Occipital lobe (tissue), 2 donors: Measurements from ENCODE around the gene FBN3. TPM values are rescaled to one million over a fixed set of nuclear protein-coding genes. Genes with fewer than 3 reads are reported as not detected.

Experiments used
- DNase-seq: peaks from one replicate; lab custom pipeline; 2025; lab: John Stamatoyannopoulos, UW
- total RNA-seq: library from RNA; depleted of rRNA; stranded (reverse); fragments of >200 nt; gene quantifications from one replicate; pipeline ENCODE4 v1.2.3, GENCODE V29; 2014

FBN3 gene
- total RNA-seq, 1 donor from 2014 or later: 23.2 TPM

DNA sequence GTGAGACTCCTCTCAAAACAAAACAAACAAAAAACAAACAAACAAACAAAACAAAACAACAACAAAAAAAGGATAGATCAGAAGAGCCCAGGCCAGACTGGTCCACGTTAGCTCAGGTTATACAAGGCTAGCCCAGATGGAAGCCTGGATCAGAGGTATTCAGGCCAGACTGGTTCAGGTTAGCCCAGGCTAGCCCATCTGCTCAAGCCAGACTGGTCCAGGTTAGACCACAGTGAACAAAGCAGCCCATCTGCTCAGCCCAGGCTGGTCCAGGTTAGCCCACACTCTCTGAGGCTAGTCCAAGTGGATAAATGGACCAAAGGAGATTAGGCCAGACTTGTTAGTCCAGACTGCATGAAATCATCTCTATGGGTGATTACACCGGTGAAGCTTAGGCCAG is 55.7 kb downstream of the FBN3 start:
- no peak for DNase-seq

DNA sequence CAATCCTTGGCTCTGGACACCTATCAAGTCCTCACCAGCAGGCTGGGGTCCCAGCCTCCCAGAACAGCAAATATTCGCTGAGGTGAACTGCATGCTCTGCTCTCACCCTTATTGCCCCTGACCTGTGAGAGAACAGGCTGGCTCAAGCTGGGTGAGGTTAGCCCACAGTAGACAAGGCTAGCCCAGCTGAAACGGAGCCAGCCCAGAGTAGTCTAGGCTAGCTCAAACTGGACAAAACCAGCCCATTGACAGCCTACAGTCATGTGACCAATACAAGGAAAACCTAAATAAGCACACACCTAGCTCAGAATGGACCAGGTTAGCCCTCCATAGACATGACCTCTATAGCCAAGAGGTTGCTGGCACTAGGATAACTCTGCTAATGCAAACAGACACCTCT is 58.4 kb downstream of the FBN3 start:
- DNase-seq: no peak

DNA sequence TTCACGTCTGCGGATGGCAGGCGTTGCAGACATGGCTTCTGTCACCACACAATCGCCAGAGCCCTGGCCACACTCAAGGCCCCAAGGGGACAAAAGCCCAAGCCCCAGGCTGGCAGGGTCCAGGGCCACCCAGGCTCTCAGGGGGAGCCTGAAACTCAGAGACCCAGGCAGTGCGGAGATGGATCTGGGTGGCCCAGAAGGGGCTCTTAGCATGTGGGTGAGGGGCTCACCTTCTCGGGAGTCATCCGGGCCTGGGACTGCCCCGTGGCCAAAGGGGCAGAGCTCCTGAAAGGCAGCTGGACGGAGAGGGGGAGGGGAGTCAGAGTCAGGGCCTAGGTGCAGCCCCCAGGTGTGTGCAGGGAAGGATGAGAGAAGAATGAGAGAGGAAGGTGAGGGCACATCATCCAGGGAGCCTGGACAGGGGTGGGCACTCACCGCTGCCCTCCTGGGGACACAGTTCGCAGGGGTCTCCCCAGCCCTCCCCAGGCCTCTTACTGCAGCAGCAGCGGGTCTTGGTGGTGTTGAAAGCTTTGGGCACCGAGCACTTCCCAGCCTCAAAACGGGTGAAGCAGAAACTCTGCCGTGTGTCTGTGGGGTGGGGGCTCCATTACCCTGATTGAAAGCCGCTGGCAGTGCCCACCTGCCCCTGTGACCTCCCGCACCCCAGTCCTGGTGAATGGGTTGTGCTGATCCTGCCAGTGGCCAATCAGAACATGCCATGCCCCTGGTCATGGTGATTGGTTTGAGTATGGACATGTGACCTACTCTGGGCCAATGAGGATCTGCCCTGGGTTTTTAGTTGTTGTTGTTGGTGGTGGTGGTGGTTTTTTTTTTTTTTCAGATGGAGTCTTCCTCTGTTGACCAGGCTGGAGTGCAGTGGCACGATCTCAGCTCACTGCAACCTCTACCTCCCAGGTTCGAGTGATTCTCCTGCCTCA is 59.5 kb downstream of the FBN3 start:
- no peak for DNase-seq

GRCh38 chr19:8088752-8089663 is 60.4 kb downstream of the FBN3 start:
- no peak for DNase-seq

GRCh38 chr19:8087876-8088275 is 61.5 kb downstream of the FBN3 start:
- no peak for DNase-seq

DNA sequence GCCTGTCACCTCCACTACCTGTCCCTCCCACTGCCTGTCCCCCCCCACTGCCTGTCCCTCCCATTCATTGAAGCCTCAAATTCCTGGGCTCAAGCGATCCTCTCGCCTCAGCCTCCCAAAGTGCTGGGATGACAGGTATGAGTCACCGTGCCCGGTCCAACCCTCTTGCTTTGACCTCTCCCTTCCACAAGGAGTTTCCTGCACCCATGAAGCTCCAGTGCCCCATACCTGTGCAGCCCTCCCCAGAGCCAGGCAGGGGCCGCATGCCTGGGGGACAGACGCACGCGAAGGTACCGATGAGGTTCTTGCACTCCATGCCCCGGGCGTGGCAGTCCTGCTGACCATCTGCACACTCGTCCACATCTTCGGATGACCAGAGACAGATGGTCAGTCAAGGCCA is 62.5 kb downstream of the FBN3 start:
- DNase-seq: no peak

GRCh38 chr19:8085598-8086408 is 63.6 kb downstream of the FBN3 start:
- DNase-seq: no peak

DNA sequence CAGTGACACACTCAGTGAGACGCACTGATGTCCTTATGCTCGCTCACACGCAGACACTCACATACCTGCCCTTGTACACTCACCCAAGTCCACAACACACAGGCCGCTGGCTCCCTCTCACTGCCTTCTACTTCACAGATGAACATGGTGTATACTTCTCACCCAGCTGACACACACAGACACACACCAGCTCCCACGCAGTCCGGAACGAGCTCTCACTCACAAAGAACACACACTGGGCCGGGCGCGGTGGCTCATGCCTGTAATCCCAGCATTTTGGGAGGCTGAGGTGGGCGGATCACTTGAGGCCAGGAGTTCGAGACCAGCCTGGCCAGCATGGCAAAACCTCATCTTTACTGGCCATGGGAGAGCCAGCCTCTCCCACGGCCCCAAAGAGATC is 65.2 kb downstream of the FBN3 start:
- DNase-seq: no peak

DNA sequence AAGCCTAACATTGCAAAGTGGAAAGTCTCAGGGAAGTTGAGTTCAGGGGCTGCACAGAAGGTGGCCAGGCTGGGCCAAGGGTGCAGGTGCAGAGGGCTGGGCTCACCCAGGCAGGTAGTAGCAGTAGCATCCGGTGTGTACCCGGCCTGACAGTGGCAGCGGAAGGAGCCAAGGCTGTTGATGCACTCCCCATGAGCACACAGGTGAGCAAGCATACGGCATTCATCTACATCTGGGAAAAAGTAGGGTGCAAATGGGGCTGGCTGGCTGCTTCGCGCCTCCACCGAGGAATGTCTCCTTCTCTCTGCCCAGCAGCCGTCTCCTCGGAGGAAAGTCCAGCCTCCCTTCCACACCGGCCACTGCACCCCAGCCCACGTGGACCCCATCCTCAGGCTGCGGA is 66.3 kb downstream of the FBN3 start:
- DNase-seq: no peak

- DNase-seq: no peak
These were observed 67.5 kb downstream of the FBN3 start for GRCh38 chr19:8081569-8082550.

DNA sequence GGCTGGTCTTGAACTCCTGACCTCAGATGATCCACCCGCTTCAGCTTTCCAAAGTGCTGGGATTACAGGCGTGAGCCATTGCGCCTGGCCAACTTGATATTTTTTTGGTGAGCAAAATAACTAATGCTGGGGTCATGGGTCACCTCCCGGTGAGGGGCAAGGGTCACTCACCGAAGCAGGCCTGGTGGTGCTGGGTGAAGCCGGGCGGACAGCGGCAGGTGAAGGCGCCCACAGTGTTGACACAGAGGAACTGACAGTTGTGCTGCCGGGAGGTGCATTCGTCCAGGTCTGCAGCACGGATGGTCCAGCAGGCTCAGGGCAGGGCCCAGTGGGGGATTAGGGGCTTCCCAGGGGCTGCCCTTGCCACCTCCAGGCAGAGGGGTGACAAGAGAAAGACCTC is 68.6 kb downstream of the FBN3 start:
- DNase-seq: no peak

GRCh38 chr19:8079988-8080387 is 69.4 kb downstream of the FBN3 start:
- no peak for DNase-seq

DNA sequence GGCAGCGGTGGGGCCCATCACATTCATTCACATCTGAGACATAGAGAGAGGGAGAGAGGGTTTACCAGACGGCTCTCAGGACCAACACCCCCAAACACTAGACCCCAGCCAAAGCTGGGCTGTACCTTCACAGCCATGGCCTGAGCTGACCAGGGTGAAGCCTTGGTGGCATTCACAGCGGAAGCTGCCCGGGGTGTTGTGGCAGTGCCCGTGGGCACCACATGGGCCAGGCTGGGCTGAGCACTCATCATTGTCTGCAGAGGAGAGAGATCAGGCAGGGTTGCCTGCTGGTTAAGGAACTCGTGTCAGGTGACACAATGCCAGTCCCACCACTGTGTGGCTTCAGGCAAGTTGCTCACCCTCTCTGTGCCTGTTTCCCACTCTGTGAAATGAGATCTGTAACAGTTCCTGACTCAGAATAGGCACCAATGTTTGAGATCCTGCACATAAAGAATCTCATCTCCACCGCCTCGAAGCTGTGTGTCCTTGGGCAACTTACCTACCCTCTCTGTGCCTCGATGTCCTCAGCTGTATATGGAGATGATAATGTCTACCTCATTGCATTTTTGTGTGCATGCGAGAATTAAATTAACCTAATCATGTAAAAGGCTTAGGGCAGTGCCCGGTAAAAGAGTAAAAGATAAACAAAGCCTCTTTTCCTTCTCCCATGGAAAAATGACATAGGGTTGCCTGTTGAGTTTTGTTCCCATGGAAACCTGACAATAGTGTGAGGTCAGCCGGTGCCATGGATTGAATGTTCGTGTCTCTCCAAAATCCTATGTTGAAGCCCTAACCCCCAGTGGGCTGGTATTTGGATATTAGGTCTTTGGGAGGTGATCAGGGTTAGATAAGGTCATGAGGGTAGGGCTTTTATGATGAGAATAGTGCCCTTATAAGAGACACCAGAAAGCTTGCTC is 74.0 kb downstream of the FBN3 start:
- no peak for DNase-seq

GRCh38 chr19:8074501-8074900 is 74.9 kb downstream of the FBN3 start:
- DNase-seq: no peak

- DNase-seq: no peak
These were observed 77.5 kb downstream of the FBN3 start for GRCh38 chr19:8071912-8072311.

GRCh38 chr19:8069096-8069973 is 80.1 kb downstream of the FBN3 start:
- DNase-seq: no peak

GRCh38 chr19:8065875-8066261 is 83.5 kb downstream of the FBN3 start:
- no peak for DNase-seq
